Endometrial microvascular endothelial cells (primary cell): ENCODE data around the gene RGS12. TPM values are rescaled to one million over a fixed set of nuclear protein-coding genes. Genes with fewer than 3 reads are reported as not detected.

Experiments used
- in situ Hi-C: cut with HindIII; loops from 2 replicates; pipeline ENCODE4 v1.10.0; 2017; ENCODE audit warnings: low sequenced_read_pairs, low pct_unique_long_range_greater_than_20kb; ENCODE audit errors: inconsistent ontology term
- total RNA-seq: library from RNA; depleted of rRNA; stranded (reverse); fragments of >200 nt; gene quantifications from one replicate; pipeline ENCODE4 v1.2.3, GENCODE V29; 2015; ENCODE audit errors: inconsistent ontology term

Gene RGS12
- total RNA-seq, result 38.2 TPM

GRCh38 chr4:3292571-3293400 is at the start of gene RGS12:
Gene RGS12, plus strand, starts transcription at chr4:3293021. Its CDS starts 23,150 bp downstream, at chr4:3316171.
- in situ Hi-C loops, result no loop called here

GRCh38 chr4:3243136-3243780 is 49.6 kb upstream of the RGS12 start:
- in situ Hi-C loops, result no loop called here

GRCh38 chr4:3244002-3244401 is 48.8 kb upstream of the RGS12 start:
- in situ Hi-C loops, result no loop called here

GRCh38 chr4:3244747-3245146 is 48.1 kb upstream of the RGS12 start:
- in situ Hi-C loops, result no loop called here

- in situ Hi-C loops, result no loop called here
Observed at GRCh38 chr4:3245676-3246075, 47.1 kb upstream of the RGS12 start.

- in situ Hi-C loops, result no loop called here
Observed at GRCh38 chr4:3246458-3247398, 46.1 kb upstream of the RGS12 start.

- in situ Hi-C loops, result no loop called here
Observed at GRCh38 chr4:3247399-3248177, 45.2 kb upstream of the RGS12 start.

- in situ Hi-C loops, result no loop called here
Observed at GRCh38 chr4:3248178-3248480, 44.7 kb upstream of the RGS12 start.

GRCh38 chr4:3248811-3249661 is 43.8 kb upstream of the RGS12 start, which contains the start of gene MSANTD1:
Gene MSANTD1, plus strand, starts transcription at chr4:3249159. Its CDS starts 64 bp downstream, at chr4:3249223.
- in situ Hi-C loops, result no loop called here

GRCh38 chr4:3249711-3250437 is 42.9 kb upstream of the RGS12 start:
- in situ Hi-C loops, result no loop called here

- in situ Hi-C loops, result no loop called here
Observed at GRCh38 chr4:3250438-3250955, 42.3 kb upstream of the RGS12 start.

- in situ Hi-C loops, result no loop called here
Observed at GRCh38 chr4:3250956-3251690, 41.7 kb upstream of the RGS12 start.

- in situ Hi-C loops, result no loop called here
Observed at GRCh38 chr4:3251691-3252479, 40.9 kb upstream of the RGS12 start.

GRCh38 chr4:3252480-3252828 is 40.4 kb upstream of the RGS12 start:
- in situ Hi-C loops, result no loop called here

- in situ Hi-C loops, result no loop called here
Observed at GRCh38 chr4:3252831-3253641, 39.8 kb upstream of the RGS12 start.
